A673 (cell line): ENCODE measurements around the gene MPRIP.

Source experiments
- CTCF ChIP-seq: fragments of 300-800, 200-600 bp; sonication (generic); conservative IDR thresholded peaks from 2 replicates; pipeline ENCODE4 v1.5.1; 2017; ENCODE audit warnings: low read depth, mild to moderate bottlenecking, antibody characterized with exemption, low read length, moderate library complexity, mixed read lengths
- EZH2 ChIP-seq: fragments of 200-600 bp; sonication (generic); IDR thresholded peaks from 2 replicates; pipeline ENCODE4 v1.6.1; 2017; ENCODE audit warnings: borderline replicate concordance, low read depth, mild to moderate bottlenecking, mixed read lengths, antibody characterized with exemption, low read length; ENCODE audit not compliant: poor library complexity, severe bottlenecking

DNA sequence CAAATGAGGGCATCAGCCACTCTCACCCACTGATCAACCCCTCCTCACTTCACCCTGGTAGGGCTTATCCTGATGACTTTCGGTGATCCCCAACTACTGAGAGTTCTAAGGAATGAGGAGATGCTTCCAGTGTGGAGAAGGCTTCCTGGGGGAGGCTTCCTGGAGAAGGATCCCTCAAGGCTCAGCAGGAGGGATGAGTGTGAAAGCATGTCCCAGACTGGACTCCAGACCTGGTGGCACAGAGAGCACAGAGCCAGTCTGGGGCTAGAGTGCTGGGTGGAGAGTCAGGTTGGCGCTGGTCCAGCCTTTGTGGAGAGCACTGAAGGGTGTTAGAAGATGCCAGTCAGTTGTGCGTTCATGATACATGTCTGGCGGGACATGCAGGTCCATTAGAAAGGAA lies 110.1 kb downstream of the MPRIP start:
- TF ChIP-seq CTCF (no peak), EZH2 (no peak)
